ENCODE results near the gene NKG7. TPM values are rescaled to one million over a fixed set of nuclear protein-coding genes. Genes with fewer than 3 reads are reported as not detected.

Gene NKG7
- total and polyA plus RNA-seq, 2 of the 13 experiments (the other 11 are each of a cell fraction or from before 2014, with no cell fraction given), result 0.40 TPM; not detected in 1

- no peaks in the 10 kb centered on the region for H3K36me3 ChIP-seq (replicated peaks in 1 of 2; ENCODE audit: control insufficient read depth in 1 of 2, insufficient read depth in 2 of 2, low read length in 2 of 2)
- peaks cover 25% of the 10 kb centered on the region for H3K9me3 ChIP-seq (ENCODE audit: low read length)
- H4K20me1 ChIP-seq (ENCODE audit: insufficient read depth, low read length), result no peaks in the 10 kb centered on the region
- H3K27me3 ChIP-seq (ENCODE audit: control insufficient read depth in 1 of 2, insufficient read depth in 2 of 2, low read length in 2 of 2), result no peaks in the 10 kb centered on the region
- CTCF ChIA-PET (ENCODE audit: low intra/inter-chr PET ratio, low total read pairs), result no interaction called here
- H3K9ac ChIP-seq (ENCODE audit: insufficient read depth, low read depth, low read length), result no peak overlapping the region
- BruUV-seq (replicated peaks), result no TSS peak
- peaks cover 22% of the 10 kb centered on the region for H3K4me1 ChIP-seq (ENCODE audit: insufficient read depth, low read length)
- H3K79me2 ChIP-seq (ENCODE audit: insufficient read depth, low read length), result no peaks in the 10 kb centered on the region
- WGBS (ENCODE audit: low lambda C conversion rate), result 81% methylated on average over 5 of the region's 5 CpGs
- H3K4me2 ChIP-seq (ENCODE audit: low read depth, low read length), result no peak overlapping the region
- POLR2A ChIA-PET, result interaction anchor here (0.8 kb wide), 1 partner anchor 42 kb away, joined by 3 read pairs; no protein-coding TSS in a partner anchor
- H3K27ac ChIP-seq (ENCODE audit: extremely low read length, insufficient read depth, low read length), result no peak overlapping the region
- intact Hi-C loops (cut with micrococcal nuclease; ENCODE audit: unreplicated experiment) (no loop called here), in situ Hi-C loops (cut with HindIII; ENCODE audit: extremely low pct_ligation_motif_present, low pct_unique_long_range_greater_than_20kb) (loop anchor here (5.0 kb wide), 1 partner anchor 57 kb away; the partner anchor contains the start of gene VSIG10L)
- ATAC-seq (no peak), DNase-seq (ENCODE audit: low spot score) (no peak), FAIRE-seq (no peak)
- no peak overlapping the region for H3K4me3 ChIP-seq (replicated peaks in 1 of 3; ENCODE audit: insufficient read depth in 1 of 3, low read depth in 2 of 3, low read length in 3 of 3)
- H2AFZ ChIP-seq (ENCODE audit: low read length), result no peak overlapping the region
- TF ChIP-seq ZNF225 (CRISPR knock-in tag; IDR thresholded peaks at IDR 0.05) (no peak), TEAD3 (CRISPR knock-in tag; optimal IDR thresholded peaks at IDR 0.05; ENCODE audit: borderline replicate concordance) (no peak), ZNF891 (CRISPR knock-in tag; IDR thresholded peaks at IDR 0.05) (no peak), KDM1A (CRISPR knock-in tag; IDR thresholded peaks at IDR 0.05) (no peak), FOXA3 (CRISPR knock-in tag; IDR thresholded peaks at IDR 0.05) (no peak), NFE2L1 (CRISPR knock-in tag; IDR thresholded peaks at IDR 0.05; ENCODE audit: borderline replicate concordance) (no peak), SP2 (CRISPR knock-in tag; IDR thresholded peaks at IDR 0.05) (no peak), PAX8 (CRISPR knock-in tag; IDR thresholded peaks at IDR 0.05; ENCODE audit: borderline replicate concordance) (no peak), REL (CRISPR knock-in tag; conservative IDR thresholded peaks at IDR 0.05) (no peak), ZNF232 (CRISPR knock-in tag; IDR thresholded peaks at IDR 0.05; ENCODE audit: borderline replicate concordance) (no peak), RNF219 (CRISPR knock-in tag; IDR thresholded peaks at IDR 0.05) (no peak)
- TF ChIP-seq, protein P1, sequence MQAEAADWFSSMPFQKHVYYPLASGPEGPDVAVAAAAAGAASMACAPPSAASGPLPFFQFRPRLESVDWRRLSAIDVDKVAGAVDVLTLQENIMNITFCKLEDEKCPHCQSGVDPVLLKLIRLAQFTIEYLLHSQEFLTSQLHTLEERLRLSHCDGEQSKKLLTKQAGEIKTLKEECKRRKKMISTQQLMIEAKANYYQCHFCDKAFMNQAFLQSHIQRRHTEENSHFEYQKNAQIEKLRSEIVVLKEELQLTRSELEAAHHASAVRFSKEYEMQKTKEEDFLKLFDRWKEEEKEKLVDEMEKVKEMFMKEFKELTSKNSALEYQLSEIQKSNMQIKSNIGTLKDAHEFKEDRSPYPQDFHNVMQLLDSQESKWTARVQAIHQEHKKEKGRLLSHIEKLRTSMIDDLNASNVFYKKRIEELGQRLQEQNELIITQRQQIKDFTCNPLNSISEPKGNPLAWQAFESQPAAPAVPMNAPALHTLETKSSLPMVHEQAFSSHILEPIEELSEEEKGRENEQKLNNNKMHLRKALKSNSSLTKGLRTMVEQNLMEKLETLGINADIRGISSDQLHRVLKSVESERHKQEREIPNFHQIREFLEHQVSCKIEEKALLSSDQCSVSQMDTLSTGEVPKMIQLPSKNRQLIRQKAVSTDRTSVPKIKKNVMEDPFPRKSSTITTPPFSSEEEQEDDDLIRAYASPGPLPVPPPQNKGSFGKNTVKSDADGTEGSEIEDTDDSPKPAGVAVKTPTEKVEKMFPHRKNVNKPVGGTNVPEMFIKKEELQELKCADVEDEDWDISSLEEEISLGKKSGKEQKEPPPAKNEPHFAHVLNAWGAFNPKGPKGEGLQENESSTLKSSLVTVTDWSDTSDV (CRISPR knock-in tag; IDR thresholded peaks at IDR 0.05), result no peak
- TF ChIP-seq, protein P2, sequence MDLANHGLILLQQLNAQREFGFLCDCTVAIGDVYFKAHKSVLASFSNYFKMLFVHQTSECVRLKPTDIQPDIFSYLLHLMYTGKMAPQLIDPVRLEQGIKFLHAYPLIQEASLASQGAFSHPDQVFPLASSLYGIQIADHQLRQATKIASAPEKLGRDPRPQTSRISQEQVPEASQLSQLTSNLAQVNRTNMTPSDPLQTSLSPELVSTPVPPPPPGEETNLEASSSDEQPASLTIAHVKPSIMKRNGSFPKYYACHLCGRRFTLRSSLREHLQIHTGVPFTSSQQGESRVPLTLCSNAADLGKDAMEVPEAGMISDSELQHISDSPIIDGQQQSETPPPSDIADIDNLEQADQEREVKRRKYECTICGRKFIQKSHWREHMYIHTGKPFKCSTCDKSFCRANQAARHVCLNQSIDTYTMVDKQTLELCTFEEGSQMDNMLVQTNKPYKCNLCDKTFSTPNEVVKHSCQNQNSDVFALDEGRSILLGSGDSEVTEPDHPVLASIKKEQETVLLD (CRISPR knock-in tag; IDR thresholded peaks at IDR 0.05; ENCODE audit: low read depth), result no peak
Measured at GRCh38 chr19:51399231-51399630, 26.8 kb upstream of the NKG7 start.

Data from HepG2 (cell line).